BLaER1 (cell line): ENCODE data around the gene GLCE.
"Not testable (repeated sequence)": the region's sequence is repeated elsewhere in the genome, so short reads cannot be mapped to it uniquely, and the experiment has no call there.

Experiments used
- H3K27ac ChIP-seq: shearing (Covaris generic); formaldehyde crosslinking; 2 replicates; pipeline ENCODE4 v1.8.1; 2022
- H3K27me3 ChIP-seq: shearing (Covaris generic); formaldehyde crosslinking; 2 replicates; pipeline ENCODE4 v1.8.1; 2022
- H3K36me3 ChIP-seq: shearing (Covaris generic); formaldehyde crosslinking; 2 replicates; pipeline ENCODE4 v1.8.1; 2022
- H3K4me1 ChIP-seq: shearing (Covaris generic); formaldehyde crosslinking; 2 replicates; pipeline ENCODE4 v1.8.1; 2022
- H3K4me2 ChIP-seq: shearing (Covaris generic); formaldehyde crosslinking; 2 replicates; pipeline ENCODE4 v1.8.1; 2022
- H3K4me3 ChIP-seq: shearing (Covaris generic); formaldehyde crosslinking; 2 replicates; pipeline ENCODE4 v1.8.1; 2022
- H3K9ac ChIP-seq: shearing (Covaris generic); formaldehyde crosslinking; 2 replicates; pipeline ENCODE4 v1.8.1; 2022
- H3K9me3 ChIP-seq: shearing (Covaris generic); formaldehyde crosslinking; 2 replicates; pipeline ENCODE4 v1.8.1; 2022
- H4K20me1 ChIP-seq: shearing (Covaris generic); formaldehyde crosslinking; 2 replicates; pipeline ENCODE4 v1.8.1; 2022
- Cebpa-rat ChIP-seq: shearing (Covaris generic); IDR thresholded peaks from 2 replicates; pipeline ENCODE4 v1.8.1; 2022

Gene GLCE

GRCh38 chr15:69146724-69147435 lies 13.6 kb upstream of the GLCE start:
- H3K4me2 ChIP-seq = no peak overlapping the region

GRCh38 chr15:69148465-69148864 lies 12.0 kb upstream of the GLCE start:
- Histone ChIP-seq H3K36me3 (no peaks in the 10 kb centered on the region), H3K4me2 (no peak overlapping the region), H3K4me1 (no peaks in the 10 kb centered on the region), H3K4me3 (no peak overlapping the region), H3K9me3 (no peaks in the 10 kb centered on the region), H3K27ac (no peak overlapping the region), H3K27me3 (no peaks in the 10 kb centered on the region), H3K9ac (no peak overlapping the region), H4K20me1 (no peaks in the 10 kb centered on the region)
- no peak for TF ChIP-seq Cebpa-rat

More at GRCh38 chr15:69146724-69147435, 13.6 kb upstream of the GLCE start:
- no peak overlapping the region for H3K9ac ChIP-seq
- H3K9me3 ChIP-seq = no peaks in the 10 kb centered on the region
- no peak for TF ChIP-seq Cebpa-rat
- no peaks in the 10 kb centered on the region for H4K20me1 ChIP-seq
- no peaks in the 10 kb centered on the region for H3K4me1 ChIP-seq
- no peak overlapping the region for H3K4me3 ChIP-seq
- no peaks in the 10 kb centered on the region for H3K36me3 ChIP-seq
- no peaks in the 10 kb centered on the region for H3K27me3 ChIP-seq
- no peak overlapping the region for H3K27ac ChIP-seq

GRCh38 chr15:69149163-69149562 lies 11.3 kb upstream of the GLCE start:
- TF ChIP-seq Cebpa-rat = no peak
- Histone ChIP-seq H3K9me3 (no peaks in the 10 kb centered on the region), H3K4me3 (no peak overlapping the region), H3K4me1 (no peaks in the 10 kb centered on the region), H4K20me1 (no peaks in the 10 kb centered on the region), H3K4me2 (no peak overlapping the region), H3K36me3 (no peaks in the 10 kb centered on the region), H3K27me3 (no peaks in the 10 kb centered on the region), H3K9ac (no peak overlapping the region), H3K27ac (no peak overlapping the region)

GRCh38 chr15:69149803-69150202 lies 10.6 kb upstream of the GLCE start:
- H3K4me2 ChIP-seq = no peak overlapping the region

GRCh38 chr15:69150336-69150735 lies 10.1 kb upstream of the GLCE start:
- Histone ChIP-seq H3K9me3 (no peaks in the 10 kb centered on the region), H4K20me1 (no peaks in the 10 kb centered on the region), H3K4me3 (no peak overlapping the region), H3K27me3 (no peaks in the 10 kb centered on the region), H3K9ac (no peak overlapping the region), H3K4me1 (no peaks in the 10 kb centered on the region), H3K36me3 (no peaks in the 10 kb centered on the region), H3K27ac (no peak overlapping the region), H3K4me2 (no peak overlapping the region)
- no peak for TF ChIP-seq Cebpa-rat

More at GRCh38 chr15:69149803-69150202, 10.6 kb upstream of the GLCE start:
- H3K36me3 ChIP-seq = no peaks in the 10 kb centered on the region
- no peak for TF ChIP-seq Cebpa-rat
- H3K9ac ChIP-seq = no peak overlapping the region
- no peak overlapping the region for H3K27ac ChIP-seq
- H3K4me3 ChIP-seq = no peak overlapping the region
- no peaks in the 10 kb centered on the region for H4K20me1 ChIP-seq
- no peaks in the 10 kb centered on the region for H3K9me3 ChIP-seq
- no peaks in the 10 kb centered on the region for H3K27me3 ChIP-seq
- H3K4me1 ChIP-seq = no peaks in the 10 kb centered on the region

- no peak overlapping the region for H3K4me2 ChIP-seq
- H4K20me1 ChIP-seq = no peaks in the 10 kb centered on the region
- no peaks in the 10 kb centered on the region for H3K4me1 ChIP-seq
- no peaks in the 10 kb centered on the region for H3K27me3 ChIP-seq
- no peak overlapping the region for H3K27ac ChIP-seq
- no peak overlapping the region for H3K4me3 ChIP-seq
- no peaks in the 10 kb centered on the region for H3K9me3 ChIP-seq
- H3K36me3 ChIP-seq = no peaks in the 10 kb centered on the region
- H3K9ac ChIP-seq = no peak overlapping the region
- TF ChIP-seq Cebpa-rat = no peak
Observed at GRCh38 chr15:69150841-69151240, 9.6 kb upstream of the GLCE start.

- H4K20me1 ChIP-seq = no peaks in the 10 kb centered on the region
- H3K9ac ChIP-seq = no peak overlapping the region
- H3K4me3 ChIP-seq = no peak overlapping the region
- H3K36me3 ChIP-seq = no peaks in the 10 kb centered on the region
- no peaks in the 10 kb centered on the region for H3K4me1 ChIP-seq
- no peak overlapping the region for H3K27ac ChIP-seq
- no peak overlapping the region for H3K4me2 ChIP-seq
- no peaks in the 10 kb centered on the region for H3K27me3 ChIP-seq
- TF ChIP-seq Cebpa-rat = no peak
- H3K9me3 ChIP-seq = no peaks in the 10 kb centered on the region
Observed at GRCh38 chr15:69153046-69153445, 7.4 kb upstream of the GLCE start.

- not testable (repeated sequence) for H3K4me2 ChIP-seq, H3K36me3 ChIP-seq, H3K4me3 ChIP-seq, H3K27me3 ChIP-seq, H3K9ac ChIP-seq, H3K27ac ChIP-seq, H3K4me1 ChIP-seq, H3K9me3 ChIP-seq, H4K20me1 ChIP-seq
Observed at GRCh38 chr15:69153587-69153986, 6.8 kb upstream of the GLCE start.

GRCh38 chr15:69154078-69154477 lies 6.4 kb upstream of the GLCE start:
- no peak for TF ChIP-seq Cebpa-rat
- Histone ChIP-seq H3K36me3 (no peaks in the 10 kb centered on the region), H3K4me3 (no peak overlapping the region), H4K20me1 (no peaks in the 10 kb centered on the region), H3K4me2 (no peak overlapping the region), H3K27me3 (no peaks in the 10 kb centered on the region), H3K27ac (no peak overlapping the region), H3K9me3 (no peaks in the 10 kb centered on the region), H3K4me1 (no peaks in the 10 kb centered on the region), H3K9ac (no peak overlapping the region)

- H3K36me3 ChIP-seq = no peaks in the 10 kb centered on the region
- H3K9me3 ChIP-seq = no peaks in the 10 kb centered on the region
- no peak for TF ChIP-seq Cebpa-rat
- no peak overlapping the region for H3K4me3 ChIP-seq
- H3K27me3 ChIP-seq = no peaks in the 10 kb centered on the region
- no peak overlapping the region for H3K4me2 ChIP-seq
- H3K27ac ChIP-seq = no peak overlapping the region
- H4K20me1 ChIP-seq = no peaks in the 10 kb centered on the region
- peaks cover 1% of the 10 kb centered on the region; the same call in 1 of the 2 replicates for H3K4me1 ChIP-seq
- H3K9ac ChIP-seq = no peak overlapping the region
Observed at GRCh38 chr15:69154684-69155083, 5.8 kb upstream of the GLCE start.
